ENCODE data around the gene CDC14A.

CDC14A gene

GRCh38 chr1:100485855-100486258 is 133.6 kb downstream of the CDC14A start:
- no peak for DNase-seq (ENCODE audit: low read depth in 2 of 2)

GRCh38 chr1:100494393-100495084 is 142.2 kb downstream of the CDC14A start:
- no peak for DNase-seq (ENCODE audit: low read depth in 2 of 2)

GRCh38 chr1:100496896-100497295 is 144.6 kb downstream of the CDC14A start:
- no peak for DNase-seq (ENCODE audit: low read depth in 2 of 2)

- DNase-seq (ENCODE audit: low read depth in 2 of 2), result no peak
Observed at GRCh38 chr1:100497796-100498195, 145.5 kb downstream of the CDC14A start.

GRCh38 chr1:100499194-100499811 is 147.0 kb downstream of the CDC14A start:
- DNase-seq (ENCODE audit: low read depth in 2 of 2), result no peak

GRCh38 chr1:100502052-100502792 is 149.9 kb downstream of the CDC14A start:
- DNase-seq (ENCODE audit: low read depth in 2 of 2), result no peak

- DNase-seq (ENCODE audit: low read depth in 2 of 2), result no peak
Observed at GRCh38 chr1:100506217-100506616, 153.9 kb downstream of the CDC14A start.

GRCh38 chr1:100510451-100510850 is 158.1 kb downstream of the CDC14A start:
- no peak for DNase-seq (ENCODE audit: low read depth in 2 of 2)

- DNase-seq (ENCODE audit: low read depth in 2 of 2), result no peak
Observed at GRCh38 chr1:100511058-100511457, 158.8 kb downstream of the CDC14A start.

GRCh38 chr1:100511773-100512172 is 159.5 kb downstream of the CDC14A start:
- no peak for DNase-seq (ENCODE audit: low read depth in 2 of 2)

GRCh38 chr1:100512803-100513352 is 160.6 kb downstream of the CDC14A start:
- DNase-seq (ENCODE audit: low read depth in 2 of 2), result no peak

- no peak for DNase-seq (ENCODE audit: low read depth in 2 of 2)
Observed at GRCh38 chr1:100516857-100517256, 164.6 kb downstream of the CDC14A start.

GRCh38 chr1:100517515-100517914 is 165.2 kb downstream of the CDC14A start:
- DNase-seq (ENCODE audit: low read depth in 2 of 2), result no peak

- DNase-seq (ENCODE audit: low read depth in 2 of 2), result no peak
Observed at GRCh38 chr1:100518023-100518422, 165.7 kb downstream of the CDC14A start.

GRCh38 chr1:100523038-100523652 is 170.8 kb downstream of the CDC14A start:
- no peak for DNase-seq (ENCODE audit: low read depth in 2 of 2)

- DNase-seq (ENCODE audit: low read depth in 2 of 2), result no peak
Observed at GRCh38 chr1:100524355-100524754, 172.0 kb downstream of the CDC14A start.

- DNase-seq (ENCODE audit: low read depth in 2 of 2), result no peak
Observed at GRCh38 chr1:100526894-100527293, 174.6 kb downstream of the CDC14A start.

GRCh38 chr1:100528871-100529270 is 176.6 kb downstream of the CDC14A start:
- DNase-seq (ENCODE audit: low read depth in 2 of 2), result no peak

GRCh38 chr1:100530141-100530540 is 177.8 kb downstream of the CDC14A start:
- no peak for DNase-seq (ENCODE audit: low read depth in 2 of 2)

- DNase-seq (ENCODE audit: low read depth in 2 of 2), result no peak
Observed at GRCh38 chr1:100530880-100531487, 178.7 kb downstream of the CDC14A start.

- no peak for DNase-seq (ENCODE audit: low read depth in 2 of 2)
Observed at GRCh38 chr1:100532645-100533044, 180.3 kb downstream of the CDC14A start.

- no peak for DNase-seq (ENCODE audit: low read depth in 2 of 2)
Observed at GRCh38 chr1:100535264-100535663, 183.0 kb downstream of the CDC14A start.
